ENCODE measurements around the gene UCMA.

DNA sequence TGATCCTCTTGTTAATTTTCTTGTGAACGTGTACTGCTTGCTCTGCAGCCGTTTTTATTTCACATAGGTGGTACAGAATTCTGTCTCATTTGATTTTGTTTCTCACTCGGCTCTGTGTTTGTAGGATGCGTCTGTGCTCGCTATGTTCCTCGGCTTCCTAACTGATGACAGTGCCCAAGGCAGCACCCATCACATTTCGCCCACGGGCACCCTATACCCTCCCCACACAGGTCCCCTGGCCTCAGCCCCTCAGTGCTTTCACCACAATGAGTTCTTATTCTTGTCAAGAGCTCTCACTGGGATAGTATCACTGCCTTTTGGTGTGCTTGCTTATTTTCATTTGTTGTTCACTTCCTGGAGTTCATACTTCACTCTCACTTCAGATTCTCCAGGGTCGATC lies 28.1 kb downstream of the UCMA start:
- no peak for TF ChIP-seq POLR2A (IDR thresholded peaks at IDR 0.05)
- TF ChIP-seq, protein P1, sequence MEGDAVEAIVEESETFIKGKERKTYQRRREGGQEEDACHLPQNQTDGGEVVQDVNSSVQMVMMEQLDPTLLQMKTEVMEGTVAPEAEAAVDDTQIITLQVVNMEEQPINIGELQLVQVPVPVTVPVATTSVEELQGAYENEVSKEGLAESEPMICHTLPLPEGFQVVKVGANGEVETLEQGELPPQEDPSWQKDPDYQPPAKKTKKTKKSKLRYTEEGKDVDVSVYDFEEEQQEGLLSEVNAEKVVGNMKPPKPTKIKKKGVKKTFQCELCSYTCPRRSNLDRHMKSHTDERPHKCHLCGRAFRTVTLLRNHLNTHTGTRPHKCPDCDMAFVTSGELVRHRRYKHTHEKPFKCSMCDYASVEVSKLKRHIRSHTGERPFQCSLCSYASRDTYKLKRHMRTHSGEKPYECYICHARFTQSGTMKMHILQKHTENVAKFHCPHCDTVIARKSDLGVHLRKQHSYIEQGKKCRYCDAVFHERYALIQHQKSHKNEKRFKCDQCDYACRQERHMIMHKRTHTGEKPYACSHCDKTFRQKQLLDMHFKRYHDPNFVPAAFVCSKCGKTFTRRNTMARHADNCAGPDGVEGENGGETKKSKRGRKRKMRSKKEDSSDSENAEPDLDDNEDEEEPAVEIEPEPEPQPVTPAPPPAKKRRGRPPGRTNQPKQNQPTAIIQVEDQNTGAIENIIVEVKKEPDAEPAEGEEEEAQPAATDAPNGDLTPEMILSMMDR (IDR thresholded peaks at IDR 0.05), result no peak
- TF ChIP-seq EP300 (IDR thresholded peaks at IDR 0.05), result no peak
- TF ChIP-seq POLR2AphosphoS5 (IDR thresholded peaks at IDR 0.05), result no peak

All from upper lobe of left lung (tissue), 4 donors.